KMS-11 (cell line): ENCODE data around the gene CCNG2.
A peak's percentile ranks its signal among the peaks of the same experiment; 100 is the strongest.
"Not testable (repeated sequence)": the region's sequence is repeated elsewhere in the genome, so short reads cannot be mapped to it uniquely, and the experiment has no call there.

Source experiments
- H2AFZ ChIP-seq: fragments of 200-600 bp; sonication (generic); 2 replicates; pipeline ENCODE4 v1.6.1; 2016; ENCODE audit warnings: antibody characterized with exemption, mixed run types, low read depth
- H3K27ac ChIP-seq: fragments of 200-600 bp; sonication (generic); 2 replicates; pipeline ENCODE4 v1.6.1; 2016; ENCODE audit warnings: mild to moderate bottlenecking, mixed run types
- H3K27me3 ChIP-seq: fragments of 200-600 bp; sonication (generic); 2 replicates; pipeline ENCODE4 v1.6.1; 2017; ENCODE audit warnings: mild to moderate bottlenecking, low read depth, mixed run types, moderate library complexity; ENCODE audit not compliant: insufficient read depth
- H3K36me3 ChIP-seq: fragments of 200-600 bp; sonication (generic); 2 replicates; pipeline ENCODE4 v1.6.1; 2017; ENCODE audit warnings: mild to moderate bottlenecking, mixed run types; ENCODE audit not compliant: insufficient read depth
- H3K4me1 ChIP-seq: fragments of 200-600 bp; sonication (generic); 2 replicates; pipeline ENCODE4 v1.6.1; 2016; ENCODE audit warnings: mild to moderate bottlenecking, low read depth, mixed run types; ENCODE audit not compliant: poor library complexity, severe bottlenecking
- H3K4me2 ChIP-seq: fragments of 200-600 bp; sonication (generic); 2 replicates; pipeline ENCODE4 v1.7.0; 2016; ENCODE audit warnings: mild to moderate bottlenecking, mixed run types
- H3K4me3 ChIP-seq: fragments of 200-600 bp; sonication (generic); IDR thresholded peaks from 2 replicates; pipeline ENCODE4 v1.6.1; 2017; ENCODE audit warnings: low read depth, low read length, mixed read lengths; ENCODE audit not compliant: insufficient read depth
- H3K79me2 ChIP-seq: fragments of 200-600 bp; sonication (generic); 2 replicates; pipeline ENCODE4 v1.6.1; 2016; ENCODE audit warnings: low read depth, mixed run types; ENCODE audit not compliant: insufficient read depth
- H3K9ac ChIP-seq: fragments of 200-600 bp; sonication (generic); 2 replicates; pipeline ENCODE4 v1.6.1; 2016; ENCODE audit warnings: mild to moderate bottlenecking, mixed run types
- H4K20me1 ChIP-seq: fragments of 200-600 bp; sonication (generic); 2 replicates; pipeline ENCODE4 v1.6.1; 2016; ENCODE audit warnings: mild to moderate bottlenecking, mixed run types; ENCODE audit not compliant: insufficient read depth
- CTCF ChIP-seq: fragments of 200-600 bp; sonication (generic); conservative IDR thresholded peaks from 2 replicates; pipeline ENCODE4 v1.6.1; 2017; ENCODE audit warnings: low read depth, mild to moderate bottlenecking, antibody characterized with exemption, low read length, moderate library complexity, mixed read lengths

Gene CCNG2

GRCh38 chr4:77127837-77128621 is 29.0 kb upstream of the CCNG2 start:
- no peak overlapping the region for H3K4me2 ChIP-seq
- no peak for TF ChIP-seq CTCF
- H3K36me3 ChIP-seq = no peaks in the 10 kb centered on the region
- no peak overlapping the region for H3K4me3 ChIP-seq
- no peak overlapping the region for H3K27ac ChIP-seq
- H3K9ac ChIP-seq = no peak overlapping the region
- H3K79me2 ChIP-seq = no peaks in the 10 kb centered on the region
- H2AFZ ChIP-seq = no peak overlapping the region
- no peaks in the 10 kb centered on the region for H3K27me3 ChIP-seq
- H3K4me1 ChIP-seq = no peaks in the 10 kb centered on the region
- H4K20me1 ChIP-seq = no peaks in the 10 kb centered on the region

- Histone ChIP-seq H3K4me1 (no peaks in the 10 kb centered on the region), H3K27me3 (no peaks in the 10 kb centered on the region), H3K9ac (no peak overlapping the region), H3K27ac (no peak overlapping the region), H3K4me2 (no peak overlapping the region), H3K4me3 (no peak overlapping the region), H3K79me2 (no peaks in the 10 kb centered on the region), H4K20me1 (no peaks in the 10 kb centered on the region), H2AFZ (no peak overlapping the region), H3K36me3 (no peaks in the 10 kb centered on the region)
- no peak for TF ChIP-seq CTCF
Measured at GRCh38 chr4:77132652-77133312, 24.2 kb upstream of the CCNG2 start.

GRCh38 chr4:77137448-77137847 is 19.6 kb upstream of the CCNG2 start:
- not testable (repeated sequence) for H3K79me2 ChIP-seq, H2AFZ ChIP-seq, H3K27me3 ChIP-seq, H3K36me3 ChIP-seq, H3K4me3 ChIP-seq, H3K4me2 ChIP-seq, H3K9ac ChIP-seq, H4K20me1 ChIP-seq, H3K27ac ChIP-seq
- H3K4me1 ChIP-seq = peaks cover 20% of the 10 kb centered on the region

- Histone ChIP-seq H3K27ac (peak overlapping the region; percentile 78), H3K4me1 (peaks cover 56% of the 10 kb centered on the region), H3K9ac (peak overlapping the region; percentile 38), H3K4me2 (peak overlapping the region; percentile 67), H3K4me3 (peak overlapping the region; percentile 76), H2AFZ (peak overlapping the region; percentile 62), H3K36me3 (no peaks in the 10 kb centered on the region), H3K79me2 (no peaks in the 10 kb centered on the region), H3K27me3 (no peaks in the 10 kb centered on the region), H4K20me1 (no peaks in the 10 kb centered on the region)
- TF ChIP-seq CTCF = no peak
Measured at GRCh38 chr4:77141964-77142645, 14.9 kb upstream of the CCNG2 start.
